HS-27A (cell line): Measurements from ENCODE around the gene PPP6R2.
"Not testable (repeated sequence)": the region's sequence is repeated elsewhere in the genome, so short reads cannot be mapped to it uniquely, and the experiment has no call there.

Experiments
- DNase-seq: peaks from one replicate; pipeline ENCODE4 v3.0.0-alpha.2; 2012; ENCODE audit warnings: low read depth, missing footprints

Gene PPP6R2

DNA sequence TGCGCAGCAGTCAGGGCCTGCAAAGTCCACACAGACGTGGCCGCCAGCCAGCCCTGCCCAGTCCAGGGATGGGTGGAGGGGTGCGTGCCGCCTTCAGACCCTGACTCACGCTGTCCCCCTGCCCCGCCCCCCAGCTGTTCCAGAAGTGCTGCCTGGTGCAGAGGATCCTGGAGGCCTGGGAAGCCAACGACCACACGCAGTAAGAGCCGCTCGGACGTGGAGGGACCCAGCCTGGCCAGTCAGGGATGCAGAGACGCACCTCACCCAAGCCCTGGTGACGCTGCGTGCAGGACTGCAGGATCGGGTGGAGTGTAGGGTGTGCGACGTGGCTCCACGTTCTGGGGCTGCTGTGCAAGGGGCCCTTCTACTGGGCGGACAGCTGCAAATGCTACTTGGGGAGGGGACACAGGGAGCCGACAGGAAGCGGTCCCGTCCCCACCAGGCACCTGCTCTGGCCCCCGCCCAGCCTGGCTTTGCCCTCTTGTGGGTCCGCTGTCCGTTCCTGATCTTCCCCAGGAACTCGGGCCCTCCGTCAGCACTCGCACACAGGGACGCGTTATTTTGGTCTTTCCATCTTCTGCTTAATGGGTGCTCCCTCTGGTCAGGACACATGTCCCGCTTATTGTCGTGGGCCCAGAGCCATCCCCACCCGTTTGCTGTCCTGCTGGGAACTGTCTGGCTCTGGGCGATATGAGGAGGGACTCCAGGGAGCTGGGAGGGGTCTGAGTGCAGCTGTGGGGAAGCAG is 89.2 kb downstream of the PPP6R2 start:
- DNase-seq: no peak

DNA sequence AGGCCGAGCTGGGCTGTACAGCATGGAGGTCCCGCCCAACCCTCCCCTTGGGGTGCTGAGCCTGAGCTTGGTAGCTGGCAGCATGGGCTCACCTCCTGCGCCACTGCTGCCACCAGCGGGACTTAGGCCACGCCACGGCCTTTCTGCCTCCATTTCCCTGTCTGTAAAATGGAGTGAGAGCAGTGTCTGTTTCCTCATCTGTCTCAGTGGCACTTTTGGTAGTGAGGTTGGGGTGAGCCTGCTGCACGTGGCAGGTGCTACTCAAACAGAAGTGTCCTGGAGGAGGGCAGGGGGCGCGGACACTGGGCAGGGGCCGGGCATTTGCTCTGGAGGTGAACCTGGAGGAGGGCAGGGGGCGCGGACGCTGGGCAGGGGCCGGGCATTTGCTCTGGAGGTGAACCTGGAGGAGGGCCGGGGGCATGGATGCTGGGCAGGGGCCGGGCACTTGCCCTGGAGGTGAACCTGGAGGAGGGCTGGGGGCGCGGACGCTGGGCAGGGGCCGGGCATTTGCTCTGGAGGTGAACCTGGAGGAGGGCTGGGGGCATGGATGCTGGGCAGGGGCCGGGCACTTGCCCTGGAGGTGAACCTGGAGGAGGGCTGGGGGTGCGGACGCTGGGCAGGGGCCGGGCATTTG is 89.9 kb downstream of the PPP6R2 start:
- DNase-seq: not testable (repeated sequence)

DNA sequence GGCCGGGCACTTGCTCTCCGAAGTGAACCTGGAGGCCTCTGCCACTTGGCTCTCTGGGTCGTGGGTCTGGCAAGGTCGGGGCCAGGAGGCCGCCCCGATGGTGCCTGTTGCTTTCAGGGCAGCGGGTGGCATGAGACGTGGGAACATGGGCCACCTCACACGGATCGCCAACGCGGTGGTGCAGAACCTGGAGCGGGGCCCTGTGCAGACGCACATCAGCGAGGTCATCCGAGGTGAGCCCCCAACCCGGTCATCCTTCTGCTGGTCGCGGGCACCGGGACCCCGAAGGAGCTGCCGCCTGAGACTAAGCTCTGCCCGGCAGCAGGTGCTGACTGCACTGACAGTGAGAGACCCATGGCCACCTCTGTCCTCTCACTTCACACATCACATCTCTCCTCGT is 91.7 kb downstream of the PPP6R2 start:
- DNase-seq: no peak

DNA sequence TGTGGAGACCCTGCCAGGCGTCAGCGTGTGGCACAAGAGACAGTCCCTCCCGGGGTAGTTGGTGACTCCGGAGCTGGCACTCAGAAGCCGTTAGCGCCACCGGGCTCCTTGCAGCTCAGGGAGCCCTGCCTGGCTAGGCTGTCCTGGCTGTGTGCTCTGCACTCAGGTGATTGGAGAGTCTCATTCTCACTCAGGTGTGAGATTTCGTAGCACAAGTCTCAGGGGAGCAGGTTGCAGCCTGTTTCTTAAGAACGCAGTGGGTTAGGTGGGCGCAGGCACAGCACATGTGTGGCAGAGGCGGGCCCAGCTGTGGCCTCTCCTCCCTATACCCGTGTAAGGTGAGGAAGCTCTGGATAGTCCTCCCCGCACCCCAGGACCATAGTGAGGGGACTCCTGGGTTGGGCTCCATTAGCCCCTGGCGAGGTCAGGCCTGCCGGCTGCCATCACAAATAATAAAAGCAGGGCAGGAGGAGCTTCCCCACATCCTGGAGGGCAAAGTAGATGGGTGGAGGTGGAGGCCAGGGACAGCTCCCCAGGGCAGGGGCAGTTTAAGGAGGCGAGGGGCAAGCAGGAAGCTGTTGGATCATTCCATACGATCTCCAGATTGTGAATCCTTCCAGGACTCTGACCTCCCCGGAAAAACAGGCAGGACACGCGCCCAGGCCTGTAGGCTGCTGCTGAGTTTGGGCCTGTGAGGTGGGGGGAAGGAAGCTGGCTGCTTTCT is 92.3 kb downstream of the PPP6R2 start:
- DNase-seq: no peak

DNA sequence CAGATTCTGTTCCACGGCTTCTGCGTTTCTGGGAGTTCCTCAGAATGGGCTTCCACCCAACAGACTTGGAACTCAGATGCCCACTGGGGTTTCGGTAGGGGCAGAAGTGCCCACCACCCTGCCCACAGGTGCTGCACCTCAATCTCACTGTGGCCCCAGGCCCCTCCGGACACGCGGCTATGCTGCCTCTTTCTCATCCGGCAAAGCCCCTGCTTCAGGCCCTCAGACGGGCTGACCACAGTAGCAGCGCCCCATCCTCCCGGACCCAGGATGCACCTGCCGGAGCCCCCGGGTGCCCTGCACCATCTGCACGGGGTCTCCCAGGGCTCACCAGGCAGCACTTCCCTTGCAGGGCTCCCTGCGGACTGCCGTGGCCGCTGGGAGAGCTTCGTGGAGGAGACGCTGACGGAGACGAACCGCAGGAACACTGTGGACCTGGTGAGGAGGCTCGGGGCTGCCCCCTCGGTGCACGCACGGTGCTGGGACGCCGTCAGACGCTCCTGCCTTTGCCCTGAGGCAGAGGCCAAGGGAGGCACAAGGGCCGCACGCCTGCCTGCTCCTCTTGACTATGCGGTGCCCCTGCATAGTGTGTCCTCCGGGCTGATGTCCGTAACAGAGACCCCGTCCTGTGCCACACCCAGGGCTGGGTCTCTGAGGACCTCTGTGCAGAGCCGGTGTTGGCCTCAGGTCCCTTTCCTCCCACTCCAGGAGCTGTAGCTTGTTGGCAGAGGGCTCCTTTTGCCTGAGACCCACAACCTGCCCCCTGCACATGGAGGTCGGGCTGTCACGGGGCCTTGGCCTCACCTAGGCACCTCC is 93.1 kb downstream of the PPP6R2 start:
- no peak for DNase-seq

DNA sequence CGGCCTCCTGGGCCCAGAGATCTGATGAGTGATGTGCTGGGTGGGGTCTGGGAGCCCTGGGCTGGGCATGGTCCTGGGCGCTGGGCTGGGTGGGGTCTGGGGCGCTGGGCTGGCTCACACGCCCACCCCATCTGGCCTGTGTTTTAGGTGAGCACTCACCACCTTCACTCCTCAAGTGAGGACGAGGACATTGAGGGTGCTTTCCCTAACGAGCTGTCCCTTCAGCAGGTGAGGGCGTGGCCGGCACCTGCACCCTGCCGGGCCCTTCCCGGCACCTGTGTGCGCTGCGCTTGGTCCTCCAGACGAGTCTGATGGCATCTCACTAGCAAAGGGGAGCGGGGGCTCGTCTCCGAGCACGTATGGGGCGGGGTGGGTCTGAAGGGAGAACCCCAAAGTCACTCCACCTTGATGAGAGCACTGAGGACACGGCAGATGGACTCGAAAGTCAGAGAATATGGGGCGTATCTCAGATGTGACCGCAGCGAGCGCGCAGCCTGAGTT is 93.8 kb downstream of the PPP6R2 start:
- DNase-seq: no peak

DNA sequence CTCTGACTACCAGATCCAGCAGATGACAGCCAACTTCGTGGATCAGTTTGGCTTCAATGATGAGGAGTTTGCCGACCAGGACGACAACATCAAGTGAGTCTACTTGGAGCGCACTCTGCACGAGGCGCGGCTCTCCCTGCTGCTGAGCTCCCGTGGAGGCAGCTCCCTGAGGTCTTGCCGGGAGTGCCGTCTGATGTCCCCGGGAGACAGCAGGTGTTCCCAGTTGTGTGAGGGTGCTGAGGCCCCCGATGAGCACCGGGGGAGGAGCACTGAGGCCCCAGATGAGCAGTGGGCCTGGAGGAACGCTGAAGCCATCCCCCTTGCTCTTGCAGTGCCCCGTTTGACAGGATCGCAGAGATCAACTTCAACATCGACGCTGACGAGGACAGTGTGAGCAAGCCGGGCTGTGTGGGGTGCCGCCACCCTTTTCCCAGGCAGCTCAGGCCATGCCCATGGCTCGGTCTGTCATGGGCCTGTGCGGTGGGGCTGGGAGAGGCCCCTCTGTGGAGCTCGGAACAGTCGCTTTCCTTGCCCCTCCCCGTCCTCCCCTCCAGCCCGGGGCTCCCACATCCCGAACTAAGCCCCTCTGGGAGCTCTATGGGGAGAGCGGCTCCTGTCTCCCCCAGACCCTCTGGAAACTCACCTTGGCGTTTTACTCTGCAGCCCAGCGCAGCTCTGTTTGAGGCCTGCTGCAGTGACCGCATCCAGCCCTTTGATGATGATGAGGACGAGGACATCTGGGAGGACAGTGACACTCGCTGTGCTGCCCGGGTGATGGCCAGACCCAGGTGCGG is 94.6 kb downstream of the PPP6R2 start:
- no peak for DNase-seq

DNA sequence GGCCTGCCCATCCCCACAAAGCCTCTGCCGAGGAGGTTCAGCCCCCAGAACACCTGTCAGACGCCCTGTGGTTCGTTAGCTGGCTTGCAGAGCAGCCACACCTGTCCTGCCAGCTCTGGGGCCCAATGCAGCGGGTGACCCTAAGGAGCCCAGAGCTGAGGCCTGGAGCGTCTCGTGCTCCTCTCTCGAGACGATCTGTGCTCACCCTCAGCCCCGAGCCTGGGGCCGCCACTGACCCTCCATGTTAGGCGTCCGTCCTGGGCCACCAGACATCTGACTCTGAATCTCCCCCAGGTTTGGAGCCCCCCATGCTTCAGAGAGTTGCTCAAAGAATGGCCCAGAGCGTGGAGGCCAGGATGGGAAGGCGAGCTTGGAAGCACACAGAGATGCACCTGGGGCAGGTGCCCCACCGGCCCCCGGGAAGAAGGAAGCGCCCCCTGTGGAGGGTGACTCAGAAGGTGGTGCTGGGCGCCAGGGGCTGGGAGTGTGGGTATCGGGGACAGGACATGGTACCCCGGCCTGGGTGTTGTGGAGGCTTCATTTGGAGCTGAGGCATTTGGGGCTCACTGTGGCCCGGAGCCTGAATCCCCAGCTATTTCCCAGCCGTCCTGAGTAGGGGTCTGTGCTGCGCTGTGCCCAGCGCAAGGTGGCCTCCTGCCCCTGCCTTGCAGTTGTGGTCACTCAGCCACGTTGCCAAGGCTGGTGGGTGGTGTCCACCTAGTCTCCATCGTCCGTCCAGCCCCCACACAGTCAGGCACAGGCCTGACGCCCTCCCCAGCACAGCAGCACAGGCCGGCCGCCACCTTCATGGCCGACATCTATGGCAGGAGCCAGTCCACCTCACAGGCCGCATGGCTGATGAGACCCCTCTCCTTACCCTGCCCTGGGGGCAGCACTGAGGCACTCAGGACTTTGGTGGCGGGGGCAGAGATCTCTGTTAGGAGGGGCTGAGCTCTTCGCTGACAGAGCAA is 95.5 kb downstream of the PPP6R2 start:
- no peak for DNase-seq

DNA sequence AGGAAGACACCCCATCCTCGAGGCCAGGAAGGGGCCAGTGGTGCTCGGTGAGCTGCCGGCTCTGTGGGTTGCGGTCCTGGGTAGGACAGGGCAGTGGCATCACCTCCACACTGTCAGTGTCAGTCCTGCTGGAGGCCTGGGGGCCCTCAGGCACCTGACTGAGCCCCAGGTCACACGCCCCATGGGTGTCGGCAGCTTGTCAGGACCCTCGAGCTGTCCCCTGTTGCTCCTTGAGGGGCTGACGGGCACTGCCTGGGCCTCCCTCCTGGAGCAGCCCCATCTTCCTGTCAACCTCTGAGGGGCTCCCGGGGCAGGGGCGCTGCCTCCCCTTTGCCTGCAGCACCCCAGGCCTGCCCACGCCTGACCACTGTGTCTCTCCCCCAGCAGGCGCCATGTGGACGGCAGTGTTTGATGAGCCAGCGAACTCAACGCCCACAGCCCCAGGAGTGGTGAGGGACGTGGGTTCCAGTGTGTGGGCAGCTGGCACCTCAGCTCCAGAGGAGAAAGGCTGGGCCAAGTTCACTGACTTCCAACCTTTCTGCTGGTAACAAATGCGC is 96.3 kb downstream of the PPP6R2 start:
- DNase-seq: no peak

DNA sequence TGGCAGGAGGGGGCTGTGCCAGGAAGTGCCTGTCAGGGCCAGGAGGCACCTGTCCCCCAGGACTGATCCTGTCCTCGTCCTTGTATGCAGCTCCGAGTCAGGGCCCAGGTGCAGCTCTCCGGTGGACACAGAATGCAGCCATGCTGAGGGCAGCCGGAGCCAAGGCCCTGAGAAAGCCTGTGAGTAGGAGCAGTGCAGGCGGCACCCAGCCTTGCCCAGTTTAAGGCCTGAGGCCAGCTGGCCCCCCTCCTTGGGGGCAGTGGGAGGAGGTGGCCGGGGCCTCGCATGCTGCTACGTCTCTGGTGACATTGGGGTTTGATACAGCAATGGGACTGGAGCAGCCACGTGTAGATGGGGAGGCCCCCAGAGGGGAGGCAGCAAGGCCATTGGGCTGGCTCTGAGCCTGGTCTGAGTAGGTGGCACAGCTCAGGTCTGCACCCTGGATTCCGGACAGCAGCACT is 96.8 kb downstream of the PPP6R2 start:
- DNase-seq: no peak

DNA sequence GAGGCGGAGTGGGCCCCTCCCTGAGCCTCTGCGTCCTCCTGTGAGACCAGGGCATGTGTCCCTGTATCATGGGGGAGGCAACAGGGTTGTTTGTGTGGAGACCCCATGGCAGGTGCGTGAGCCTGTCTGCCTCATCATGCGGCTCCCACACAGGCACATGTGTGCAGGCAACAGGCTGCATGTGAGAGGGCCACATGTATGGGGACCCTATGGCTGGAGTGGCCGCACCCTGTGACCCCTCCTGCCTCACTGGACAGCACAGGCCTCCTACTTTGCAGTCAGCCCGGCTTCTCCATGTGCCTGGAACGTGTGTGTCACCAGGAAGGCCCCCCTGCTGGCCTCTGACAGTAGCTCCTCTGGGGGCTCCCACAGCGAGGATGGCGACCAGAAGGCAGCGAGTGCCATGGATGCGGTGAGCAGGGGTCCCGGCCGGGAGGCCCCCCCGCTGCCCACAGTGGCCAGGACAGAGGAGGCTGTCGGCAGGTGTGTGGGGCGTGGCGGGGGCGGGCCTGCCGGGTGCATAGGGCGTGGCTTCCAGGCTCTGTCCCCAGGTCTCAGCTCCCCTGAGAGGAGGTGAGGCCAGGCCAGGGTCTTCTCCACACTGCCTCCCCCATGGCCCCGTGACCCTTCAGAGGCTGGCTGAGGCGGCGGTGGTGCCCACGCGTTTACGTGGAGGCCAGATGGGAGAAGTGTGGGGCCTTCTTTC is 97.6 kb downstream of the PPP6R2 start:
- no peak for DNase-seq

DNA sequence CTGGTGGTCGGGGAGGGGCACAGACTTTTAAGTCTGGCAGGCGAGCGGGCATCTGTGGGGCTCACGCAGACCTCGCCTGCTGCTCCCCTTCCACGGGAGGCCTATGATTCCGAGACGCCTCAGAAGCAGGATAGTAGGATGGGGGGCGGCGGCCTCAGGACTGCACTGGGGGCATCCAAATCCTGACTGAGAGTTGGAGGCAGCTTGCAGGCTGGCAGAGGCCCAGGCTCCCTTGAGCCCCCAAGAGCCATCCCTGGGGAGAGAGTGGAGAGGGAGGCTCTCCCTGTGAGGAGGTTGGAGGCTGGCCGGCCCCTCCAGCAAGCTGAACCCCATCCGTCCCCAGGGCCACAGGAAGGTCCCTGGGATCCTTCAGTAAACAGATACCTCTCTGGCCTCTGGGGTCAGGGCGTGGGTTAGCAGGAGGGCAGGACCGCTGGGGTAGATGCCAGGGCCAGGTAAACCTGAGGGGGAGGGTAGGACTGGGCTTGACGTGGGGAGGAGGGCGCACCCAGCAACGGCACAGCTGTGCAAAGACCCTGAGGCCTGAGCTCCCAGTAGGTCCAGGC is 98.4 kb downstream of the PPP6R2 start:
- no peak for DNase-seq

DNA sequence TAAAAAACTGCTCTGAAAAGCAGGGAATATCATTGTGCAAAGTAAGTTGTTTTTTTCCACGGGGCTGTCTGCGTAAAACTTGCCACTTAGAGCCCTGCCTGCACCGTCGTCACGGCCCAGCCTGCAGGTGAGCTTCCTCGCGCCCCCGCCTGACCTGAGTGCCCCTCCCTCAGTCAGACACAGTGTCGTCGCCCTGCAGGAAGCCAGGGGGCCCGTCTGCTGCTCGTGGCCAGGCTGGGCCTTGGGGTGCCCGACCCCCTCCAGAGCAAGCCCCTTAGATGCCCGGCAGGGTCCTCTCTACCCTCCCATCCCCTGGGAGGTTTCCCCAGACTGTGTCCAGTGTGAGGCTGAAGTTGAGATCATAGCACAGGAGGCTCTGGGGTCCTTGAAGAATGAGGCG is 100.1 kb downstream of the PPP6R2 start:
- no peak for DNase-seq

DNA sequence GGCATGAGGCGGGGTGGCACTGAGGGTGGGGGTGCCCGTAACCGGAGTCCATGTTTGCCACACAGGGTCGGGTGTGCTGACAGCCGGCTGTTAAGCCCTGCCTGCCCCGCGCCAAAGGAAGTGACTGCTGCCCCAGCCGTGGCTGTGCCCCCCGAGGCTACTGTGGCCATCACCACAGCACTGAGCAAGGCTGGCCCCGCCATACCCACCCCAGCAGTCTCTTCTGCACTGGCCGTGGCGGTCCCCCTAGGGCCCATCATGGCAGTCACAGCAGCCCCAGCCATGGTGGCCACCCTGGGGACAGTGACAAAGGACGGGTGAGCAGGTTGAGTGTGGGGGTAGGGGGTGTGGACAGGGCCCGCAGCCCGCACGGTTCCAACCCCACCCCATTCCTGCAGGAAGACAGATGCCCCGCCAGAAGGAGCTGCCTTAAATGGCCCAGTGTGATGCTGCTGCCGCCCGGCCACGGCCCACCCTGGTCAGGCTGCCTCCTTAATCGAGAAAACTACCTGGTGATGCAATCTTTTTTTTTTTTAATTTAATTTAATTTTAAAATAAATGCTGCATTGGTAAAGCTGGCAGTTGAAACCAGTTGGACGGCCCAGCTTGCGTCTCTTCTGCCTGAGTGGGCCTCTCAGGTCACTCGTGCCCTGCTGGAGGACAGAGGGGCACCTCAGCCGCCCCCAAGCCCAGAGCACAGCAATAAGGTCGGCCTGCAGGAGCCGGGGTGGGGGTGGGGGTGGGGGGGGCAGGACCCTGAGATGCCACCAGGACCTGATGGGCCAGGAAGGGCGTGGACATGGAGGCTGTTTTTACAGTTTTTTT is 100.9 kb downstream of the PPP6R2 start:
- DNase-seq: no peak

DNA sequence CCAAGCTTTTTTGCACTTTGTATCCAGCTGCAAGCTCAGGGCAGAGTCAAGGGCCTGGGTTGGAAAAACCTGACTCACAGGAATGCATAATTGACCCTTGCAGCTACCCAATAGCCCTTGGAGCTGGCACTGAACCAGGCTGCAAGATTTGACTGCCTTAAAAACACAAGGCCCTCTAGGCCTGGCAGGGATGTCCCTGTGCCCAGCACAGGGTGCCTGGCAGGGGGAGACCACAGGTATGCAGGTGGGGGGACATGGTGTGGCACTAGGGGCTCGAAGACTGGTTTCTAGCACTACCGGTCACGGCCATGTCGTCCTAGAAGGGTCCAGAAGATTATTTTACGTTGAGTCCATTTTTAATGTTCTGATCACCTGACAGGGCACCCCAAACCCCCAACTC is 101.5 kb downstream of the PPP6R2 start:
- DNase-seq: peak; percentile 7

DNA sequence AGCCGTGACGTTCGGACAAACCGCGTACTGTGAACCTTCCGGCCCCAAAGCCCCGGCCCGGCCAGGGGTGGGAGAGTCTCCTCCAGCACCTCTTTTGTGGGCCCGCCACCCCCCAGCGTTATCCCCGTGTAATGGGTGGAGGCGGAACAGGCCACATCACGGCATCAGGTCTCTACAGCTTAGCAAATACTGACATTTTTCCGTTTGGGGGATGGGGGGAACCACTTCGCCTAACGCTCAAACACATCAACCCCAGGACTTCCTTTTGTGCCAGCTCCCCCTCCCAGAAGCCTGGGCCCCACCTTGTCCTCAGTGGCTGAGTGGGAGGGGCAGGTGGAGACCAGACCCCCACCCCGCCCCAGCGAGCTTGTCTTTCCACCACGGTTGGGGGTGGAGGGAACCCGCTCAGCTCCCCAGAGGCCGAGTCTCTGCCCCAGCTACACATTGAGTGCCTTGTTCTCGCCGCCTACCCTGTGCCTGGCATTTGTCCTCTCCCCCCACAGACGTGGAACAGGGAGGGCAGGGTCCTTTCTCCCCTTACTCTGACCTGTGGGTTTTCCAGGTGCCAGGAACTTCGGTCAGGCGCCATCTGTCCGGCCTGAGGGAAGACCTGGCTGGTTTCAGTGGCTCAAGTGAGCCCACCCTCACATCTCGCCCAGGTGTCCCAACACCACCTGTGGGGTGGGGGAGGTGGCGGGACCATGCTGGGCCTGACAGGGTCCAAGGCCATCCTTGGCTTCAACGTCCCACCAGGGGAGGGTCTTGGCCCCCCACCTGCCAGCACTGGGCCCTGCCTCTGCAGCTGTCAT is 102.1 kb downstream of the PPP6R2 start:
- DNase-seq: no peak
